ENCODE data around the gene SNX20.

- peak; percentile 62 for TF ChIP-seq CTCF (IDR thresholded peaks at IDR 0.05; ENCODE audit: low read depth, low read length)
- TF ChIP-seq POLR2A (IDR thresholded peaks at IDR 0.05; ENCODE audit: extremely low read depth, insufficient read length) = no peak
- no peak for TF ChIP-seq MAX (IDR thresholded peaks at IDR 0.05; ENCODE audit: low read depth, low read length)
- TF ChIP-seq MYC (IDR thresholded peaks at IDR 0.05; ENCODE audit: low read depth, low read length) = no peak
These were observed 36.4 kb downstream of the SNX20 start for GRCh38 chr16:50644729-50645128.

All from NB4 (cell line).